Dendritic cell treated with granulocyte-macrophage colony-stimulating factor and Interleukin-4, amounts not matched to agents 40 ng/mL and 50 ng/mL, for 4 days (primary cell): ENCODE data around the gene SPAM1.
"Not testable (repeated sequence)": the region's sequence is repeated elsewhere in the genome, so short reads cannot be mapped to it uniquely, and the experiment has no call there.

Source experiments
- H3K27ac Mint-ChIP-seq: one replicate; pipeline ENCODE4 v1.8.0; 2022; ENCODE audit warnings: mild to moderate bottlenecking, mixed read lengths
- H3K27me3 Mint-ChIP-seq: one replicate; pipeline ENCODE4 v1.8.0; 2022; ENCODE audit warnings: mild to moderate bottlenecking, mixed read lengths
- H3K36me3 Mint-ChIP-seq: one replicate; pipeline ENCODE4 v1.8.0; 2022; ENCODE audit warnings: low read depth, mixed read lengths
- H3K4me1 Mint-ChIP-seq: one replicate; pipeline ENCODE4 v1.8.0; 2022; ENCODE audit warnings: low read depth, mixed read lengths
- H3K4me3 Mint-ChIP-seq: one replicate; pipeline ENCODE4 v1.8.0; 2022; ENCODE audit warnings: mild to moderate bottlenecking, moderate library complexity, mixed read lengths
- H3K9me3 Mint-ChIP-seq: one replicate; pipeline ENCODE4 v1.8.0; 2022; ENCODE audit warnings: mixed read lengths
- intact Hi-C: fragments of 100-400 bp; cut with micrococcal nuclease; formaldehyde crosslinking; loops from one replicate; pipeline ENCODE4 v1.15.0; 2022

Gene SPAM1

GRCh38 chr7:123975084-123975483 is 50.0 kb downstream of the SPAM1 start:
- Mint-ChIP-seq H3K27ac (no peak overlapping the region), H3K4me3 (no peak overlapping the region), H3K4me1 (no peaks in the 10 kb centered on the region), H3K36me3 (no peaks in the 10 kb centered on the region), H3K9me3 (no peaks in the 10 kb centered on the region), H3K27me3 (no peaks in the 10 kb centered on the region)
- intact Hi-C loops, result no loop called here

- no peaks in the 10 kb centered on the region for H3K36me3 Mint-ChIP-seq
- no peaks in the 10 kb centered on the region for H3K9me3 Mint-ChIP-seq
- no peaks in the 10 kb centered on the region for H3K27me3 Mint-ChIP-seq
Measured at GRCh38 chr7:123977081-123977480, 52.0 kb downstream of the SPAM1 start.

GRCh38 chr7:123979876-123980275 is 54.8 kb downstream of the SPAM1 start:
- Mint-ChIP-seq H3K36me3 (no peaks in the 10 kb centered on the region), H3K4me1 (no peaks in the 10 kb centered on the region), H3K9me3 (no peaks in the 10 kb centered on the region), H3K27me3 (no peaks in the 10 kb centered on the region), H3K27ac (no peak overlapping the region), H3K4me3 (no peak overlapping the region)
- intact Hi-C loops, result no loop called here

More at GRCh38 chr7:123977081-123977480, 52.0 kb downstream of the SPAM1 start:
- intact Hi-C loops, result no loop called here
- Mint-ChIP-seq H3K4me3 (no peak overlapping the region), H3K27ac (no peak overlapping the region), H3K4me1 (no peaks in the 10 kb centered on the region)

GRCh38 chr7:123987445-123987844 is 62.4 kb downstream of the SPAM1 start:
- no peak overlapping the region for H3K4me3 Mint-ChIP-seq
- no peaks in the 10 kb centered on the region for H3K27me3 Mint-ChIP-seq
- no peaks in the 10 kb centered on the region for H3K36me3 Mint-ChIP-seq
- no peaks in the 10 kb centered on the region for H3K4me1 Mint-ChIP-seq
- H3K9me3 Mint-ChIP-seq, result peaks cover 9% of the 10 kb centered on the region
- no peak overlapping the region for H3K27ac Mint-ChIP-seq
- intact Hi-C loops, result no loop called here

- intact Hi-C loops, result no loop called here
- H3K4me1 Mint-ChIP-seq, result no peaks in the 10 kb centered on the region
- H3K27me3 Mint-ChIP-seq, result no peaks in the 10 kb centered on the region
- H3K27ac Mint-ChIP-seq, result no peak overlapping the region
- H3K36me3 Mint-ChIP-seq, result no peaks in the 10 kb centered on the region
- H3K9me3 Mint-ChIP-seq, result peaks cover 27% of the 10 kb centered on the region
- no peak overlapping the region for H3K4me3 Mint-ChIP-seq
Measured at GRCh38 chr7:123992913-123993518, 68.0 kb downstream of the SPAM1 start.

- H3K27me3 Mint-ChIP-seq, result no peaks in the 10 kb centered on the region
Measured at GRCh38 chr7:123993996-123994395, 69.0 kb downstream of the SPAM1 start.

GRCh38 chr7:123994449-123994848 is 69.4 kb downstream of the SPAM1 start:
- no peaks in the 10 kb centered on the region for H3K4me1 Mint-ChIP-seq
- intact Hi-C loops, result no loop called here
- H3K27ac Mint-ChIP-seq, result no peak overlapping the region
- peaks cover 27% of the 10 kb centered on the region for H3K9me3 Mint-ChIP-seq
- no peaks in the 10 kb centered on the region for H3K36me3 Mint-ChIP-seq
- H3K4me3 Mint-ChIP-seq, result no peak overlapping the region
- H3K27me3 Mint-ChIP-seq, result no peaks in the 10 kb centered on the region

More at GRCh38 chr7:123993996-123994395, 69.0 kb downstream of the SPAM1 start:
- intact Hi-C loops, result no loop called here
- H3K9me3 Mint-ChIP-seq, result peaks cover 27% of the 10 kb centered on the region
- H3K36me3 Mint-ChIP-seq, result no peaks in the 10 kb centered on the region
- no peak overlapping the region for H3K27ac Mint-ChIP-seq
- no peak overlapping the region for H3K4me3 Mint-ChIP-seq
- no peaks in the 10 kb centered on the region for H3K4me1 Mint-ChIP-seq

GRCh38 chr7:123995617-123996326 is 70.7 kb downstream of the SPAM1 start:
- Mint-ChIP-seq H3K4me3 (no peak overlapping the region), H3K9me3 (peaks cover 18% of the 10 kb centered on the region), H3K36me3 (no peaks in the 10 kb centered on the region), H3K27ac (no peak overlapping the region), H3K27me3 (no peaks in the 10 kb centered on the region), H3K4me1 (no peaks in the 10 kb centered on the region)
- intact Hi-C loops, result no loop called here

- Mint-ChIP-seq H3K27ac (no peak overlapping the region), H3K9me3 (peaks cover 18% of the 10 kb centered on the region), H3K36me3 (no peaks in the 10 kb centered on the region), H3K27me3 (no peaks in the 10 kb centered on the region), H3K4me1 (no peaks in the 10 kb centered on the region), H3K4me3 (no peak overlapping the region)
- intact Hi-C loops, result no loop called here
Measured at GRCh38 chr7:123996327-123996625, 71.2 kb downstream of the SPAM1 start.

GRCh38 chr7:123998921-123999320 is 73.9 kb downstream of the SPAM1 start:
- intact Hi-C loops, result no loop called here
- H3K27ac Mint-ChIP-seq, result no peak overlapping the region
- H3K27me3 Mint-ChIP-seq, result no peaks in the 10 kb centered on the region
- no peaks in the 10 kb centered on the region for H3K4me1 Mint-ChIP-seq
- H3K9me3 Mint-ChIP-seq, result peaks cover 24% of the 10 kb centered on the region
- H3K36me3 Mint-ChIP-seq, result no peaks in the 10 kb centered on the region
- H3K4me3 Mint-ChIP-seq, result no peak overlapping the region

GRCh38 chr7:123999703-124000102 is 74.7 kb downstream of the SPAM1 start:
- peaks cover 27% of the 10 kb centered on the region for H3K9me3 Mint-ChIP-seq
- H3K4me1 Mint-ChIP-seq, result no peaks in the 10 kb centered on the region
- no peak overlapping the region for H3K27ac Mint-ChIP-seq
- intact Hi-C loops, result no loop called here
- H3K36me3 Mint-ChIP-seq, result no peaks in the 10 kb centered on the region
- H3K27me3 Mint-ChIP-seq, result no peaks in the 10 kb centered on the region
- H3K4me3 Mint-ChIP-seq, result no peak overlapping the region

- H3K36me3 Mint-ChIP-seq, H3K9me3 Mint-ChIP-seq, H3K27ac Mint-ChIP-seq, H3K4me3 Mint-ChIP-seq, H3K27me3 Mint-ChIP-seq, intact Hi-C loops, H3K4me1 Mint-ChIP-seq: not testable (repeated sequence)
Measured at GRCh38 chr7:124008296-124008695, 83.3 kb downstream of the SPAM1 start.

GRCh38 chr7:124009321-124009720 is 84.3 kb downstream of the SPAM1 start:
- no peaks in the 10 kb centered on the region for H3K9me3 Mint-ChIP-seq
- H3K4me1 Mint-ChIP-seq, result no peaks in the 10 kb centered on the region
- no peak overlapping the region for H3K27ac Mint-ChIP-seq
- intact Hi-C loops, result no loop called here
- no peaks in the 10 kb centered on the region for H3K27me3 Mint-ChIP-seq
- H3K36me3 Mint-ChIP-seq, result no peaks in the 10 kb centered on the region
- H3K4me3 Mint-ChIP-seq, result no peak overlapping the region
